ENCODE results near the gene C3orf70.

The C3orf70 gene

GRCh38 chr3:185195652-185196051 is 42.8 kb upstream of the C3orf70 start:
- TF ChIP-seq CTCF (IDR thresholded peaks at IDR 0.05; ENCODE audit: low read depth, low read length) = no peak
- DNase-seq = no peak
- no peak overlapping the region for H3K4me3 ChIP-seq (ENCODE audit: low read depth, low read length)
- peaks cover 3% of the 10 kb centered on the region for H3K9me3 ChIP-seq (ENCODE audit: severe bottlenecking)
- H3K36me3 ChIP-seq = no peaks in the 10 kb centered on the region
- H3K27me3 ChIP-seq (ENCODE audit: insufficient read depth, low read depth, severe bottlenecking) = no peaks in the 10 kb centered on the region
- no peak overlapping the region for H3K27ac ChIP-seq

- no peak overlapping the region for H3K27ac ChIP-seq
- no peaks in the 10 kb centered on the region for H3K27me3 ChIP-seq (ENCODE audit: insufficient read depth, low read depth, severe bottlenecking)
- no peak overlapping the region for H3K4me3 ChIP-seq (ENCODE audit: low read depth, low read length)
- TF ChIP-seq CTCF (IDR thresholded peaks at IDR 0.05; ENCODE audit: low read depth, low read length) = no peak
- no peaks in the 10 kb centered on the region for H3K9me3 ChIP-seq (ENCODE audit: severe bottlenecking)
- no peak for DNase-seq
- no peaks in the 10 kb centered on the region for H3K36me3 ChIP-seq
These were observed 36.0 kb upstream of the C3orf70 start for GRCh38 chr3:185188816-185189215.

GRCh38 chr3:185187391-185187790 is 34.5 kb upstream of the C3orf70 start:
- H3K9me3 ChIP-seq (ENCODE audit: severe bottlenecking) = no peaks in the 10 kb centered on the region
- no peaks in the 10 kb centered on the region for H3K27me3 ChIP-seq (ENCODE audit: insufficient read depth, low read depth, severe bottlenecking)
- no peaks in the 10 kb centered on the region for H3K36me3 ChIP-seq
- no peak overlapping the region for H3K27ac ChIP-seq
- H3K4me3 ChIP-seq (ENCODE audit: low read depth, low read length) = no peak overlapping the region
- TF ChIP-seq CTCF (IDR thresholded peaks at IDR 0.05; ENCODE audit: low read depth, low read length) = no peak
- DNase-seq = no peak

GRCh38 chr3:185176750-185177359 is 24.0 kb upstream of the C3orf70 start:
- no peak overlapping the region for H3K4me3 ChIP-seq (ENCODE audit: low read depth, low read length)
- H3K27ac ChIP-seq = no peak overlapping the region
- H3K9me3 ChIP-seq (ENCODE audit: severe bottlenecking) = no peaks in the 10 kb centered on the region
- TF ChIP-seq CTCF (IDR thresholded peaks at IDR 0.05; ENCODE audit: low read depth, low read length) = peak; percentile 41
- H3K27me3 ChIP-seq (ENCODE audit: insufficient read depth, low read depth, severe bottlenecking) = no peaks in the 10 kb centered on the region
- DNase-seq = peak; percentile 37
- no peaks in the 10 kb centered on the region for H3K36me3 ChIP-seq

- no peak for TF ChIP-seq CTCF (IDR thresholded peaks at IDR 0.05; ENCODE audit: low read depth, low read length)
- Histone ChIP-seq H3K4me3 (ENCODE audit: low read depth, low read length) (peak overlapping the region; percentile 35), H3K27ac (peak overlapping the region; percentile 61), H3K27me3 (ENCODE audit: insufficient read depth, low read depth, severe bottlenecking) (no peaks in the 10 kb centered on the region), H3K9me3 (ENCODE audit: severe bottlenecking) (no peaks in the 10 kb centered on the region), H3K36me3 (no peaks in the 10 kb centered on the region)
- peak; percentile 60 for DNase-seq
These were observed 22.6 kb upstream of the C3orf70 start for GRCh38 chr3:185175370-185175987.

Measured in WERI-Rb-1 (cell line).